NCI-H526 (cell line): ENCODE data around the gene LPAR6.
"Not testable (repeated sequence)": the region's sequence is repeated elsewhere in the genome, so short reads cannot be mapped to it uniquely, and the experiment has no call there.

Experiments used
- DNase-seq, 2 experiments: peaks; one replicate each; lab custom pipeline; 2025; lab: John Stamatoyannopoulos, UW

Gene LPAR6

GRCh38 chr13:48412881-48413351, at the start of gene LPAR6:
TSS of gene LPAR6 (minus strand) at chr13:48413113. CDS start at chr13:48412423, 690 bp downstream.
- no peak for DNase-seq

- DNase-seq, result no peak
These were observed 44.8 kb upstream of the LPAR6 start for GRCh38 chr13:48457578-48458242.

GRCh38 chr13:48456546-48456945, 43.6 kb upstream of the LPAR6 start:
- no peak for DNase-seq

GRCh38 chr13:48451196-48451595, 38.3 kb upstream of the LPAR6 start:
- not testable (repeated sequence) for DNase-seq

- no peak for DNase-seq
These were observed 36.7 kb upstream of the LPAR6 start for GRCh38 chr13:48449656-48450055.

- DNase-seq, result no peak
These were observed 36.2 kb upstream of the LPAR6 start for GRCh38 chr13:48448959-48449614.

- no peak for DNase-seq
These were observed 35.5 kb upstream of the LPAR6 start for GRCh38 chr13:48448285-48448958.

- DNase-seq, result no peak
These were observed 33.6 kb upstream of the LPAR6 start for GRCh38 chr13:48446464-48446863.

- DNase-seq, result no peak
These were observed 30.7 kb upstream of the LPAR6 start for GRCh38 chr13:48443442-48444208.

- no peak for DNase-seq
These were observed 24.5 kb upstream of the LPAR6 start for GRCh38 chr13:48437371-48437770.

GRCh38 chr13:48436661-48437288, 23.9 kb upstream of the LPAR6 start:
- DNase-seq, result no peak

- DNase-seq, result no peak
These were observed 21.3 kb upstream of the LPAR6 start for GRCh38 chr13:48434200-48434599.

- no peak for DNase-seq
These were observed 19.2 kb upstream of the LPAR6 start for GRCh38 chr13:48431987-48432615.

GRCh38 chr13:48431431-48431830, 18.5 kb upstream of the LPAR6 start:
- no peak for DNase-seq

- DNase-seq, result no peak
These were observed 17.0 kb upstream of the LPAR6 start for GRCh38 chr13:48429886-48430285.

- no peak for DNase-seq
These were observed 16.1 kb upstream of the LPAR6 start for GRCh38 chr13:48429036-48429435.

- DNase-seq, result not testable (repeated sequence)
These were observed 13.9 kb upstream of the LPAR6 start for GRCh38 chr13:48426755-48427298.

GRCh38 chr13:48426052-48426451, 13.1 kb upstream of the LPAR6 start:
- no peak for DNase-seq

- no peak for DNase-seq
These were observed 11.3 kb upstream of the LPAR6 start for GRCh38 chr13:48424212-48424611.

- not testable (repeated sequence) for DNase-seq
These were observed 9.1 kb upstream of the LPAR6 start for GRCh38 chr13:48422003-48422402.

- no peak for DNase-seq
These were observed 2.6 kb upstream of the LPAR6 start for GRCh38 chr13:48415516-48415915.
